CD4-positive, alpha-beta T cell (primary cell): ENCODE measurements around the gene BCAS1. TPM values are rescaled to one million over a fixed set of nuclear protein-coding genes. Genes with fewer than 3 reads are reported as not detected.
A peak's percentile ranks its signal among the peaks of the same experiment; 100 is the strongest.

Experiments used
- ATAC-seq: fragments of 200-7000 bp; cut with Tn5 transposase; one replicate; pipeline ENCODE4 v1.10.0; 2022; ENCODE audit warnings: mild to moderate bottlenecking; ENCODE audit not compliant: poor library complexity
- CTCF ChIA-PET: fragments of 350-600 bp; sonication (Branson Sonifier 250); formaldehyde crosslinking; loops from one replicate; lab custom pipeline; 2021; ENCODE audit warnings: antibody characterized with exemption, inconsistent platforms; lab: Charles Lee
- POLR2A ChIA-PET: fragments of 350-600 bp; sonication (Branson Sonifier 250); formaldehyde crosslinking; loops from one replicate; lab custom pipeline; 2021; ENCODE audit warnings: antibody characterized with exemption, inconsistent platforms; lab: Charles Lee
- DNase-seq, 14 experiments: peaks; one replicate each; pipeline ENCODE4 v3.0.0-alpha.2; 2013 to 2020; ENCODE audit warnings: mixed read lengths in 2 of 14
- H3K27ac ChIP-seq, 2 donors: one replicate each; pipeline versions ENCODE4 v1.5.1 to v1.7.0; 2013; ENCODE audit warnings: low read length in 2 of 2, low read depth in 1 of 2, mild to moderate bottlenecking in 1 of 2
- H3K27me3 ChIP-seq, 2 experiments: 1 replicate in 1 of 2; 2 replicates in 1 of 2; pipeline versions ENCODE4 v1.6.1 to v1.7.0; 2013; ENCODE audit warnings: low read length in 2 of 2, control low read depth in 1 of 2, mild to moderate bottlenecking in 1 of 2, moderate library complexity in 1 of 2; ENCODE audit not compliant: insufficient read depth in 2 of 2, control insufficient read depth in 1 of 2
- H3K36me3 ChIP-seq: one replicate; pipeline ENCODE4 v1.6.1; 2013; ENCODE audit warnings: low read length, control low read depth; ENCODE audit not compliant: insufficient read depth
- H3K4me1 ChIP-seq: one replicate; pipeline ENCODE4 v1.6.1; 2013; ENCODE audit warnings: low read length, control low read depth; ENCODE audit not compliant: insufficient read depth
- H3K4me3 ChIP-seq: one replicate; pipeline ENCODE4 v1.5.1; 2013; ENCODE audit warnings: mild to moderate bottlenecking, low read length, moderate library complexity
- H3K9me3 ChIP-seq, 2 experiments: 1 replicate in 1 of 2; 2 replicates in 1 of 2; pipeline versions ENCODE4 v1.6.1 to v1.7.0; 2013; ENCODE audit warnings: low read length in 2 of 2, mild to moderate bottlenecking in 2 of 2, control low read depth in 1 of 2, moderate library complexity in 1 of 2; ENCODE audit not compliant: control insufficient read depth in 1 of 2, insufficient read depth in 1 of 2
- H3K27ac Mint-ChIP-seq: one replicate; pipeline ENCODE4 v1.8.0; 2020; ENCODE audit warnings: mixed read lengths
- H3K27me3 Mint-ChIP-seq: one replicate; pipeline ENCODE4 v1.8.0; 2021; ENCODE audit warnings: mixed read lengths
- H3K36me3 Mint-ChIP-seq: one replicate; pipeline ENCODE4 v1.8.0; 2021; ENCODE audit warnings: low read depth, mixed read lengths
- H3K4me1 Mint-ChIP-seq: one replicate; pipeline ENCODE4 v1.8.0; 2021; ENCODE audit warnings: low read depth, mixed read lengths
- H3K4me3 Mint-ChIP-seq: one replicate; pipeline ENCODE4 v1.8.0; 2020; ENCODE audit warnings: mild to moderate bottlenecking, mixed read lengths
- H3K9me3 Mint-ChIP-seq: one replicate; pipeline ENCODE4 v1.8.0; 2020; ENCODE audit warnings: mixed read lengths
- intact Hi-C, 2 experiments: fragments of 100-400 bp; cut with DNase I in 1 of 2; cut with micrococcal nuclease in 1 of 2; formaldehyde crosslinking; loops; one replicate each; pipeline versions ENCODE4 v1.15.1 to v1.9.0; 2023 to 2025; cut with DNase I, micrococcal nuclease
- total RNA-seq, 174 experiments: library from RNA in 2 of 174; stranded (reverse) in 2 of 174; gene quantifications; one replicate each; pipeline ENCODE4 v1.2.3 and lab custom pipeline; 2021 to 2026
- TF ChIP-seq, protein P1 (sequence below): fragments of 200-600 bp; IDR thresholded peaks from one replicate; pipeline ENCODE4 v1.8.0; 2022; ENCODE audit warnings: antibody characterized with exemption, mild to moderate bottlenecking

The BCAS1 gene
- total RNA-seq, 2 experiments from 2014 or later, result 0.20 to 0.27 TPM

DNA sequence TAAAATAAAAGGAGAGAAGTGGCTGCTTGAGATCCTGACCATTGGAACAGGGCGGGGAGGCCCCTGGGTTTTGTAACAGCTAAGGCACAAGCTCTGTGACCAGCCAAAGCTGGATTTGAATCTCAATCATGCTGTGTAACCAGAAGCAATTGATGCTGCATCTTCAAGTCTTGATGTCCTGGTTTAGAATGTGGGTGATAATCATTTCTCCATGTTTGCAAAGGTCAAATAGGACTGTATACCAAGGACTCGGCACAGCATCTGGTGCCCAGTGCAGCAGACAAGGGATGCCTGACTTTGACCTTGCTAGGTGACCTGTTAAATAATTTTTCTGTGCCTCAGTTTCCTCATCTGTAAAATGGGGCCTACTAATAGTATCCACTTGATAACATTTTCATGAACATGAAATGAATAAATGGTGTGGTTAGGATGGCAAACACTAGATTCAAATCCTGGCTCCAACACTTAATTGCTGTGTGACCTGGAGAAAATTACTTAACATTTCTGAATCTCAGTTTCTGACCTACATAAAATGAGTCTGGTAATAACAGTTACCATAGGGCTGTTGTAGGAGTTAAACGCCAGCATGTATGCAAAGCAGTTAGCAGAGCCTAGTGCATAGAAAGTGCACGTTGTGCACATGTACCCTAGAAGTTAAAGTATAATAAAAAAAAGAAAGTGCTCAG lies 46.3 kb upstream of the BCAS1 start:
- TF ChIP-seq, protein P1, sequence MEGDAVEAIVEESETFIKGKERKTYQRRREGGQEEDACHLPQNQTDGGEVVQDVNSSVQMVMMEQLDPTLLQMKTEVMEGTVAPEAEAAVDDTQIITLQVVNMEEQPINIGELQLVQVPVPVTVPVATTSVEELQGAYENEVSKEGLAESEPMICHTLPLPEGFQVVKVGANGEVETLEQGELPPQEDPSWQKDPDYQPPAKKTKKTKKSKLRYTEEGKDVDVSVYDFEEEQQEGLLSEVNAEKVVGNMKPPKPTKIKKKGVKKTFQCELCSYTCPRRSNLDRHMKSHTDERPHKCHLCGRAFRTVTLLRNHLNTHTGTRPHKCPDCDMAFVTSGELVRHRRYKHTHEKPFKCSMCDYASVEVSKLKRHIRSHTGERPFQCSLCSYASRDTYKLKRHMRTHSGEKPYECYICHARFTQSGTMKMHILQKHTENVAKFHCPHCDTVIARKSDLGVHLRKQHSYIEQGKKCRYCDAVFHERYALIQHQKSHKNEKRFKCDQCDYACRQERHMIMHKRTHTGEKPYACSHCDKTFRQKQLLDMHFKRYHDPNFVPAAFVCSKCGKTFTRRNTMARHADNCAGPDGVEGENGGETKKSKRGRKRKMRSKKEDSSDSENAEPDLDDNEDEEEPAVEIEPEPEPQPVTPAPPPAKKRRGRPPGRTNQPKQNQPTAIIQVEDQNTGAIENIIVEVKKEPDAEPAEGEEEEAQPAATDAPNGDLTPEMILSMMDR, result no peak
- CTCF ChIA-PET, result no interaction called here

DNA sequence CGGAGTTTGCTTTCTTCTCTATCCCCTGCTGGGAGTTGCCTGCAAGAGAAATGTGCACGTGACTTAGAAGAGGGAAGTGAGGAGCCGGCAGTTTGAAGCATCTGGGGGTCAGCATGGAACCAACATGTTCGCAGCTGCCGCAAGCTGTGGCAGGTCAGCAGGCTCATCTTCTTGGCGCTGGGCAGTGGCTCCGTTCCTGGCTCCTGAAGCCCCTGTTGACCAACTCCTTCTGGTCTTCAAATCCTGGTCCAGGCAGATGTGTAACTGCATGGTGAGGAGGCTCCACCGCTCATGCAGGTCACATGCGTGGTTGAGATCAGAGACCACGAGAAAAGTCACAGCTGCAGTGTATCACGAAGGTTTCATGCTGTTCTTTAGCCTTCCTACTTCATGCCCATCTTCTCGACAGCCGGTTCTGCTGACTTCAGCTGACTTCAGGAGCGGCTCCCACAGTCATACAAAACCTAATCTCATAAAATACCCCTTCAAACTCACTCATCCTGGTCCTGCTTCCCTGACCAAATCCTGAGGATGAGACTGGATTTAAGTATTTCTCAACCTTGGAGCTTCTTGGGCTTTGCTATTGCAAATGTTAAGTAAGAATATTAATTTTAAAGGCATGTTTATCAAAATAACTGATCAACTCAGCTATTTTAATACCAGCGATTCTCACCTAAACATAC lies 44.9 kb upstream of the BCAS1 start:
- no peaks in the 10 kb centered on the region for H3K36me3 ChIP-seq
- peaks cover 11% of the 10 kb centered on the region for H3K27me3 Mint-ChIP-seq
- H3K27me3 ChIP-seq, result peaks cover 0 to 2% of the 10 kb centered on the region in 2 experiments
- H3K9me3 Mint-ChIP-seq, result no peaks in the 10 kb centered on the region
- H3K9me3 ChIP-seq, result no peaks in the 10 kb centered on the region
- no peaks in the 10 kb centered on the region for H3K4me1 ChIP-seq
- intact Hi-C loops, result no loop called here
- H3K27ac Mint-ChIP-seq, result no peak overlapping the region
- no peak overlapping the region for H3K4me3 ChIP-seq
- no peak overlapping the region for H3K27ac ChIP-seq
- no peak overlapping the region for H3K4me3 Mint-ChIP-seq
- H3K36me3 Mint-ChIP-seq, result no peaks in the 10 kb centered on the region
- POLR2A ChIA-PET, result interaction anchor here (1.0 kb wide), 1 partner anchor 11 kb away, joined by 3 read pairs; no protein-coding TSS in a partner anchor
- H3K4me1 Mint-ChIP-seq, result no peaks in the 10 kb centered on the region
- DNase-seq (peak in 2 of 14 experiments; percentile 18 to 22), ATAC-seq (no peak)
- TF ChIP-seq, protein P1, result no peak
- CTCF ChIA-PET, result interaction anchor here (0.9 kb wide), 1 partner anchor 14 kb away, joined by 4 read pairs; no protein-coding TSS in a partner anchor

More for the DNA sequence above, 46.3 kb upstream of the BCAS1 start:
- H3K36me3 ChIP-seq, result no peaks in the 10 kb centered on the region
- no peak for DNase-seq
- no peaks in the 10 kb centered on the region for H3K4me1 ChIP-seq
- Mint-ChIP-seq H3K27me3 (peaks cover 11% of the 10 kb centered on the region), H3K36me3 (no peaks in the 10 kb centered on the region), H3K27ac (no peak overlapping the region), H3K4me3 (no peak overlapping the region), H3K4me1 (no peaks in the 10 kb centered on the region), H3K9me3 (no peaks in the 10 kb centered on the region)
- no peak overlapping the region for H3K4me3 ChIP-seq
- H3K27me3 ChIP-seq, result peaks cover 0 to under 1% of the 10 kb centered on the region in 2 experiments
- intact Hi-C loops, result no loop called here
- no peak for ATAC-seq
- no peaks in the 10 kb centered on the region for H3K9me3 ChIP-seq
- H3K27ac ChIP-seq, result no peak overlapping the region
- POLR2A ChIA-PET, result no interaction called here

DNA sequence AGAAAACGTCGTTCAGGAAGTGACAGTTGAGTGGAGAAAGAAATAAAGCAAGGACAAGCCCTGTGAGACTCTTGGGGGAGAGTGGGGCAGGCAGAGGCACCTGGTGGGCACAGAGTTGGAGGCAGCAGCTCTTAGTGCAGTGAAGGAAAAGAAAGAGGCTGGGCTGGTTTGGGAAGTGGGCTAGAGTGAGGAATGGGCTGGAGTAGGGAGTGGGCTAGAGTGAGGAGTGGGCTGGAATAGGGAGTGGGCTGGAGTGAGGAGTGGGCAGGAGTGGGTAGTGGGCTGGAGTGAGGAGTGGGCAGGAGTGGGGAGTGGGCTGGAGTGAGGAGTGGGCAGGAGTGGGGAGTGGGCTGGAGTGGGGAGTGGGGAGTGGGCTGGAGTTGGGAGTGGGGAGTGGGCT lies 43.7 kb upstream of the BCAS1 start:
- DNase-seq, result no peak
- no peaks in the 10 kb centered on the region for H3K36me3 ChIP-seq
- no peak for ATAC-seq
- H3K9me3 Mint-ChIP-seq, result no peaks in the 10 kb centered on the region
- no peak overlapping the region for H3K27ac Mint-ChIP-seq
- no peaks in the 10 kb centered on the region for H3K4me1 ChIP-seq
- TF ChIP-seq, protein P1, result no peak
- no peak overlapping the region for H3K4me3 ChIP-seq
- H3K4me1 Mint-ChIP-seq, result no peaks in the 10 kb centered on the region
- intact Hi-C loops, result no loop called here
- peaks cover 0 to 2% of the 10 kb centered on the region in 2 experiments for H3K27me3 ChIP-seq
- H3K9me3 ChIP-seq, result no peaks in the 10 kb centered on the region
- ChIA-PET POLR2A (no interaction called here), CTCF (no interaction called here)
- H3K4me3 Mint-ChIP-seq, result no peak overlapping the region
- peaks cover 11% of the 10 kb centered on the region for H3K27me3 Mint-ChIP-seq
- no peaks in the 10 kb centered on the region for H3K36me3 Mint-ChIP-seq
- no peak overlapping the region for H3K27ac ChIP-seq
